Body of pancreas (tissue), 4 donors: ENCODE results near the gene RGS10.

Source experiments
- POLR2A ChIP-seq, 3 donors: fragments of 450-650 bp; IDR thresholded peaks; one replicate each; pipeline ENCODE4 v1.6.1; 2016; ENCODE audit warnings: antibody characterized with exemption in 3 of 3, mild to moderate bottlenecking in 2 of 3
- TF ChIP-seq, protein P1 (sequence below), 7 experiments: fragments of 450-650 bp in 4 of 7; fragments of 200-600 bp in 3 of 7; sonication (generic) in 3 of 7; IDR thresholded peaks; one replicate each; pipeline ENCODE4 v1.5.1; 2016 to 2019; ENCODE audit warnings: antibody characterized with exemption in 7 of 7

DNA sequence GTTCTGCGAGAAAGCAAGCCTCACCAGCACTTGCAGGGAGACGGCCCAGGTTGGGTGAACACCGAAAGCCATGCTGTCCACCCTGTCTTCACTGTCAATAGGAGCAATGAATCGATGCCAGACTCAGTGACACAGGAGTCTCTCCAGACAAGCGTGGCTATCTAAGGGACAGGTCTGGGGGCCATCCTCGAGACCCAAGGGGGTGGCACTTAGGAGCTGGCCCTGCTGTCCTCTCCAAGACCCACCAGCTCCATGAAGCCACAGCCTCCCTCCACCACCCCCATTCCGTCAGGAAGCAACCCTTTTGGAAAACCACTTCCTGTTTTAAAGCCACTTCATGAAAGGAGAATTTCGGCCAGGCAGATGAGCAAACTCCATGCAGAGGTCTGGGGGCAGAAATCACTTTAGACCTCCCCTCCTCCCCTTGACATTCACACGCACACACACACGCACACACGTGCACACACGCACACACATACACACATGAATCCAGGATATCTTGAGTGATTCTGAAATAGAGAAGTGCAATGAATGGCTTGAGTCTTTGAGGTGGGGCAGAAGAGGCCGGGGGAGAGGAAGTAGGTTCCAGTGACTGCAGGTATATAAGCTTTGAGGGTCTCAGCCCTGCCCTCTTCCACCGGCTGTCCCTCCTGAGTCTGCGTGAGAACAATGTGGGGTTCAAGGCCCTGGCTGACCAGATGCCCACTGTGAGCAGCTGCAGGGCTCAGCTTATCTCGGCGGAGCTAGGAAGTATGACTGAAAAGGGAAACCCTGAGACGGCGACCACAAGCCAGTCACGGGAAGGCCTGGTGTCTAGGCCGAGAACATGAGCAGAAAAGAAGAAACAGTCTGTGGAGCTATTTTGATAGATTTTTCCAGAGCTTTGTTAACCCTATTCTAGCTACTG, 25.0 kb downstream of the RGS10 start:
- no peak for TF ChIP-seq POLR2A (IDR thresholded peaks at IDR 0.05)
- TF ChIP-seq, protein P1, sequence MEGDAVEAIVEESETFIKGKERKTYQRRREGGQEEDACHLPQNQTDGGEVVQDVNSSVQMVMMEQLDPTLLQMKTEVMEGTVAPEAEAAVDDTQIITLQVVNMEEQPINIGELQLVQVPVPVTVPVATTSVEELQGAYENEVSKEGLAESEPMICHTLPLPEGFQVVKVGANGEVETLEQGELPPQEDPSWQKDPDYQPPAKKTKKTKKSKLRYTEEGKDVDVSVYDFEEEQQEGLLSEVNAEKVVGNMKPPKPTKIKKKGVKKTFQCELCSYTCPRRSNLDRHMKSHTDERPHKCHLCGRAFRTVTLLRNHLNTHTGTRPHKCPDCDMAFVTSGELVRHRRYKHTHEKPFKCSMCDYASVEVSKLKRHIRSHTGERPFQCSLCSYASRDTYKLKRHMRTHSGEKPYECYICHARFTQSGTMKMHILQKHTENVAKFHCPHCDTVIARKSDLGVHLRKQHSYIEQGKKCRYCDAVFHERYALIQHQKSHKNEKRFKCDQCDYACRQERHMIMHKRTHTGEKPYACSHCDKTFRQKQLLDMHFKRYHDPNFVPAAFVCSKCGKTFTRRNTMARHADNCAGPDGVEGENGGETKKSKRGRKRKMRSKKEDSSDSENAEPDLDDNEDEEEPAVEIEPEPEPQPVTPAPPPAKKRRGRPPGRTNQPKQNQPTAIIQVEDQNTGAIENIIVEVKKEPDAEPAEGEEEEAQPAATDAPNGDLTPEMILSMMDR (IDR thresholded peaks at IDR 0.05): no peak
